ENCODE measurements around the gene INO80C. TPM values are rescaled to one million over a fixed set of nuclear protein-coding genes. Genes with fewer than 3 reads are reported as not detected.

INO80C gene
- total RNA-seq, 4 donors from 2014 or later = 5.3 to 6.4 (median 5.5) TPM

GRCh38 chr18:35451032-35451431, 46.7 kb downstream of the INO80C start:
- ATAC-seq (no peak), DNase-seq (no peak)
- H3K4me1 ChIP-seq = no peaks in the 10 kb centered on the region
- no peaks in the 10 kb centered on the region for H3K36me3 ChIP-seq
- TF ChIP-seq POLR2A (IDR thresholded peaks at IDR 0.05) (no peak), CTCF (IDR thresholded peaks at IDR 0.05 in 4 of 5, conservative IDR thresholded peaks at IDR 0.05 in 1 of 5) (no peak)
- H3K27ac ChIP-seq = no peak overlapping the region
- H3K4me3 ChIP-seq = no peak overlapping the region
- in situ Hi-C loops (cut with MboI; ENCODE audit: low sequenced_read_pairs in 4 of 4) (no loop called here), intact Hi-C loops (cut with DNase I; ENCODE audit: low total_unique reads) (no loop called here)
- no peaks in the 10 kb centered on the region for H3K27me3 ChIP-seq
- no peaks in the 10 kb centered on the region for H3K9me3 ChIP-seq

- intact Hi-C loops (cut with DNase I; ENCODE audit: low total_unique reads) = no loop called here
- ATAC-seq (no peak), DNase-seq (no peak)
- no peaks in the 10 kb centered on the region for H3K27me3 ChIP-seq
- H3K4me1 ChIP-seq = no peaks in the 10 kb centered on the region
- no peak overlapping the region for H3K27ac ChIP-seq
- no peak overlapping the region for H3K4me3 ChIP-seq
- in situ Hi-C loops (cut with MboI; ENCODE audit: low sequenced_read_pairs in 4 of 4) = no loop called here
- no peaks in the 10 kb centered on the region for H3K36me3 ChIP-seq
- H3K9me3 ChIP-seq = no peaks in the 10 kb centered on the region
- TF ChIP-seq CTCF (IDR thresholded peaks at IDR 0.05 in 4 of 5, conservative IDR thresholded peaks at IDR 0.05 in 1 of 5) (no peak), POLR2A (IDR thresholded peaks at IDR 0.05) (no peak)
Observed at GRCh38 chr18:35444636-35445035, 53.1 kb downstream of the INO80C start.

GRCh38 chr18:35443847-35444246, 53.9 kb downstream of the INO80C start:
- Histone ChIP-seq H3K27me3 (no peaks in the 10 kb centered on the region), H3K9me3 (no peaks in the 10 kb centered on the region), H3K4me1 (no peaks in the 10 kb centered on the region), H3K36me3 (no peaks in the 10 kb centered on the region), H3K27ac (no peak overlapping the region), H3K4me3 (no peak overlapping the region)
- intact Hi-C loops (cut with DNase I; ENCODE audit: low total_unique reads) = no loop called here
- DNase-seq (no peak), ATAC-seq (no peak)
- TF ChIP-seq CTCF (IDR thresholded peaks at IDR 0.05 in 4 of 5, conservative IDR thresholded peaks at IDR 0.05 in 1 of 5) (no peak), POLR2A (IDR thresholded peaks at IDR 0.05) (no peak)
- in situ Hi-C loops (cut with MboI; ENCODE audit: low sequenced_read_pairs in 4 of 4) = no loop called here

GRCh38 chr18:35443434-35443833, 54.3 kb downstream of the INO80C start:
- no peaks in the 10 kb centered on the region for H3K36me3 ChIP-seq
- TF ChIP-seq CTCF (IDR thresholded peaks at IDR 0.05 in 4 of 5, conservative IDR thresholded peaks at IDR 0.05 in 1 of 5) (no peak), POLR2A (IDR thresholded peaks at IDR 0.05) (no peak)
- DNase-seq = no peak
- no peaks in the 10 kb centered on the region for H3K27me3 ChIP-seq
- no peak overlapping the region for H3K4me3 ChIP-seq
- H3K27ac ChIP-seq = no peak overlapping the region
- no peak for ATAC-seq
- in situ Hi-C loops (cut with MboI; ENCODE audit: low sequenced_read_pairs in 4 of 4) (no loop called here), intact Hi-C loops (cut with DNase I; ENCODE audit: low total_unique reads) (no loop called here)
- H3K4me1 ChIP-seq = no peaks in the 10 kb centered on the region
- no peaks in the 10 kb centered on the region for H3K9me3 ChIP-seq

GRCh38 chr18:35442701-35443100, 55.1 kb downstream of the INO80C start:
- TF ChIP-seq CTCF (IDR thresholded peaks at IDR 0.05 in 4 of 5, conservative IDR thresholded peaks at IDR 0.05 in 1 of 5) (no peak), POLR2A (IDR thresholded peaks at IDR 0.05) (no peak)
- H3K4me3 ChIP-seq = no peak overlapping the region
- no peaks in the 10 kb centered on the region for H3K27me3 ChIP-seq
- no peaks in the 10 kb centered on the region for H3K36me3 ChIP-seq
- ATAC-seq = no peak
- no peaks in the 10 kb centered on the region for H3K9me3 ChIP-seq
- in situ Hi-C loops (cut with MboI; ENCODE audit: low sequenced_read_pairs in 4 of 4) (no loop called here), intact Hi-C loops (cut with DNase I; ENCODE audit: low total_unique reads) (no loop called here)
- DNase-seq = no peak
- H3K4me1 ChIP-seq = no peaks in the 10 kb centered on the region
- H3K27ac ChIP-seq = no peak overlapping the region

Measured in gastrocnemius medialis (tissue), 4 donors.